HG03342 (cell line): Measurements from ENCODE around the gene DNAH1.

Experiments used
- ATAC-seq: cut with Tn5 transposase; IDR thresholded peaks from one replicate; pipeline ENCODE4 v1.9.1; 2021; ENCODE audit warnings: mild to moderate bottlenecking, moderate library complexity; ENCODE audit not compliant: unreplicated experiment

DNAH1 gene

GRCh38 chr3:52290596-52291507, 25.3 kb upstream of the DNAH1 start:
- ATAC-seq: no peak

- ATAC-seq: no peak
These were observed 24.5 kb upstream of the DNAH1 start for GRCh38 chr3:52291508-52292181.

DNA sequence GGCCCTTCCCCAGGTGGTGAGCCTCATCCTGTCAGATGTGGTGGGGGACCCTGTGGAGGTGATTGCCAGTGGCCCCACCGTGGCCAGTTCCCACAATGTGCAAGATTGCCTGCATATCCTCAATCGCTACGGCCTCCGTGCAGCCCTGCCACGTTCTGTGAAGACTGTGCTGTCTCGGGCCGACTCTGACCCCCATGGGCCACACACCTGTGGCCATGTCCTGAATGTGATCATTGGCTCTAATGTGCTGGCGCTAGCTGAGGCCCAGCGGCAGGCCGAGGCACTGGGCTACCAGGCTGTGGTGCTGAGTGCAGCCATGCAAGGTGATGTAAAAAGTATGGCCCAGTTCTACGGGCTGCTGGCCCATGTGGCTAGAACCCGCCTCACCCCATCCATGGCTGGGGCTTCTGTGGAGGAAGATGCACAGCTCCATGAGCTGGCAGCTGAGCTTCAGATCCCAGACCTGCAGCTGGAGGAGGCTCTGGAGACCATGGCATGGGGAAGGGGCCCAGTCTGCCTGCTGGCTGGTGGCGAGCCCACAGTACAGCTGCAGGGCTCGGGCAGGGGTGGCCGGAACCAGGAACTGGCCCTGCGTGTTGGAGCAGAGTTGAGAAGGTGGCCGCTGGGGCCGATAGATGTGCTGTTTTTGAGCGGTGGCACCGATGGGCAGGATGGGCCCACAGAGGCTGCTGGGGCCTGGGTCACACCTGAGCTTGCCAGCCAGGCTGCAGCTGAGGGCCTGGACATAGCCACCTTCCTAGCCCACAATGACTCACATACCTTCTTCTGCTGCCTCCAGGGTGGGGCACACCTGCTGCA, 23.7 kb upstream of the DNAH1 start:
- no peak for ATAC-seq

DNA sequence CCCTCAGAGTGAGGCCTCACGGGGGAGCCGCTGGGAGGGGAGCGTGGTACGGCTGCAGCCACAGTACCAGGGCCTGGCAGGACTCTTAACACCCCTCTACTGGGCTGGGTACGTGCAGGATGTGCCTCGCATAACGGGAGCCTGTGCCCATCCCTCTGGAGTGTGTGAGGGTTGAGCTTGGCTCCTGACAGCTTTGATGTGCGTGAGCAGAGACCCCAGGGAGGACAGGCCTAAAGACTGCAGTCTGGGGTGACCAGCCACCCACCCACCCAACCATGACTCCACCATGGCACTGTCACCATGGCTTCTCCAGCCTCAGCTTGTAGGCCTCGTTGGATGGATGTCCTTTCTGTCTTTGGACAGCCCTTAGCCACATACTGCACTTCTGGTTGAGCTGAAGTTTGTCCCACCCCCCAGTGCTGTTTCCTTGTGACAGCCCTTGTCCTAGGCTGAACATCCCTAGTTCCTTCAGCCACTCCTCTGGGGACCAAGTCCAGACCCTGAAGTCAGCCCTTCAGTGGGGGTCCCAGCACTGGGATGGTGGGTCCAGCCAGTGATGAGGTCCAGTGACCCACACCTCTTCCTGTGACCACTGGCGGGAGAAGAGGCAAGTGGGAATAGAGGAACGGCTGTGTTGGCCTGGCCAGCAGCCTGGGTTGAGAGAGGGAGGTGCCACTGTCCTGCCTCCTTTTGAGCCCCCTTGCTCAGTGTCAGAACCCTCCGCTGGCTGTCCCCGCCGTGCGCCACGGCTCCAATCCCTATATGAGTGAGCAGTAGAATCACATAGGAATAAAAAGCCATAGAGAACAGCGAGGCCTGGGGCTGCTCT, 22.4 kb upstream of the DNAH1 start:
- ATAC-seq: no peak

- ATAC-seq: no peak
These were observed 21.6 kb upstream of the DNAH1 start for GRCh38 chr3:52294320-52295150.

GRCh38 chr3:52295671-52296208, 20.4 kb upstream of the DNAH1 start:
- ATAC-seq: no peak

DNA sequence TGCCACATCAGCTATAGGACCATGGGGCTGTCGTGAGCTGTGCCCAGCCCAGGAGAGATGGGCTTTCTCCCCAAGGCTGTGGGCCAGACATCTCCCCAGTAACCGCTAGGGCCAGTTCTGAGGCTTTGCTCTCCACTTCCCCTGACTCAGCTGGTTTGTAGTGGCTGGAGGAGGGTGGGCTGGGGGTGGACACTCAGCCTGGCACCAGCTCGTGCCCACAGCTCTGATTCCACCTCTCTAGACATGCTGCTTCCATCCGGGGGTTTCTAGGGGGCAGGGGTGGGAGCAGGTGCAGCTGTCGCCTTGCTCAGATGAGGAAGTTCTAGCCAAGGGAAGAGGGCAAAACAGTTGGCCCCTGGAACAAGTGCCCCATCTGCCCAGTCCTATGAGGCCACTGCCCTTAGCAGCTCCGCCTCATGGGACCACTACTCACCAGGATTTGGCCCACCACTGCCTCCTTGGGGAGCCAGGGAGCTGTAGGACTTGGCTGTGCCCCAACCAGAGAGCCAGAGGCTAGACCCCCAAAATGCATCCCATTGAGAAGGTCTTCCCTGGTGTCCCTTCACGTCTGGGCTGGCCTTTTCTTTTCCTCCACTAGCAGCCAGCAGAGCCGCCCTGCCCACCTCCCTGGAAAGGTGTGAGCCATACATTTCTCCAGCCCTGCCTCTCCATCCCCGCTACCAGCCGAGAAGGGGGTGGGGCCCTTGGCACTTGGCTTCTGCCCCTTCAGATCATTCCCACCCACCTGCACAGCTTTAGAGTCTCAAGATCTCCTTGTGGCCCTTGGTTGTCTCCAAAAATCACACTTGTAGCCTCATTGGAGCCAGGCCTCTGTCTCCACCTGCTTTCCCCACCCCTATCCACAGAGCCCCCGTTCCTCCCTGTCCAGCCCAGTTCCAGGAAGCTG, 18.6 kb upstream of the DNAH1 start:
- no peak for ATAC-seq

GRCh38 chr3:52298149-52299098, 17.7 kb upstream of the DNAH1 start:
- no peak for ATAC-seq

DNA sequence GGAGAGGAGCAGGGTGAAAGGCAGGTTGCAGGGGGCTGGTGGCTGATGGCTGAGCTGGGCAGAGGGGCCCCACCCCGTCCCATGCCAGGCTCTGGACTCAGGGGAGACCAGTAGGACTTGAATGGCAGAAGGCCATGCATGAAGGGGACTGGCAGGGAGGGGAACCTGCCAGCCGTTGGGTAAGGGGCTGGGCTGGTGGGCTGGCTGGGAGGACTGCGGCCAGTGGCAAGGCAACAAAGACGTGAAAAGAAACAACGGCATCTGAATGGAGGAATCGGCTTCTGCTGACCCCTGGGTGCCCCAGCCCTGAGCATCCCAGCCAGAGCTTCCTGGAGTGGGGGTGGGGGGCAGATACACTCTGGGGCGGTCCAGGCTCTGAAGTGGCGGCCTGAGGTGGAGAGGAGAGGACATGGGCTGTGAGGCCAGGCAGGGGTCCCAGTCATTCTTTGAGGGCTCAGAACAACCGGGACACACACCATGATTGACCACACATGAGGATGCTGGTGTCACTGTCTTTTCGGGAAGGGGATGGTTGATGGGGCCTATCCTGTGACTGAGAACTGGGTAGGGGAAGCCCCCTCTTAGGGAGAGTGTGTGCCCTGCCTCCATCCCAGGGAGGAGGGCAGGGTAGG, 16.8 kb upstream of the DNAH1 start:
- ATAC-seq: no peak

DNA sequence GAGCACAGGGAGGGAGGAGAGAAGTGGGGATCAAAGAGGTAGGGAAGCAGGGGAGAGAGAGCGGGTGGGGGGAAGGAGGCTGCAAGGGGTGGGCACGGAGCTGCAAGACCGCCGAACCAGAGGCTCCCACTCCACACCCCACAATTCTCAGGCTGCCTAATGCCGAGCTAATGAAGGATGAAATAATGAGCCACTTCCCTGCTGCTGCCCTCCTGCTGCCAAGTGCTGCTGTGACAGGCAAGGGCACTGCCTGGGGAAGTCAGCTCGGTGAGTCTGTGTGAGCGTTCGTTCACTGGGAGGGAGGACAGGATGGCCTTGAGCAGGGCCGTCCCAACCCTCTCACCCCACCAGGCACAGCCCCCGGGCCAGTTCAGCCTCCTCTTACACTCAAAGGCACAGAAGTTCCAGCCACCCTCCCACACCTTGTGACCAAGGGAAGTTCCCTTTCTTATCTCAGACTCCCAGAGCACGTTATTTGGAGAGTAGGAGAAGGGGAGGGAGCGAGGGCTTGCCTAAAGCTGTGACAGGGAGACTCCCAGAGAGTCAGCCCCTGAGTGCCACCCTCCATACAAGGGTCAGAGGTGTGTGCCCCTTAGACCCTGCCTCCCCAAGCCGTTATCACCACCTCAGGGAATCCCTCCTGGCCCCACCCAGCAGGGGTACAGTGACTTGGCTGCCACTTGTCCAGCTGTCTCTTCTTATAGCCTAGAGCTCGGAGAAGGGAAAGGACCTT, 16.1 kb upstream of the DNAH1 start:
- ATAC-seq: no peak

DNA sequence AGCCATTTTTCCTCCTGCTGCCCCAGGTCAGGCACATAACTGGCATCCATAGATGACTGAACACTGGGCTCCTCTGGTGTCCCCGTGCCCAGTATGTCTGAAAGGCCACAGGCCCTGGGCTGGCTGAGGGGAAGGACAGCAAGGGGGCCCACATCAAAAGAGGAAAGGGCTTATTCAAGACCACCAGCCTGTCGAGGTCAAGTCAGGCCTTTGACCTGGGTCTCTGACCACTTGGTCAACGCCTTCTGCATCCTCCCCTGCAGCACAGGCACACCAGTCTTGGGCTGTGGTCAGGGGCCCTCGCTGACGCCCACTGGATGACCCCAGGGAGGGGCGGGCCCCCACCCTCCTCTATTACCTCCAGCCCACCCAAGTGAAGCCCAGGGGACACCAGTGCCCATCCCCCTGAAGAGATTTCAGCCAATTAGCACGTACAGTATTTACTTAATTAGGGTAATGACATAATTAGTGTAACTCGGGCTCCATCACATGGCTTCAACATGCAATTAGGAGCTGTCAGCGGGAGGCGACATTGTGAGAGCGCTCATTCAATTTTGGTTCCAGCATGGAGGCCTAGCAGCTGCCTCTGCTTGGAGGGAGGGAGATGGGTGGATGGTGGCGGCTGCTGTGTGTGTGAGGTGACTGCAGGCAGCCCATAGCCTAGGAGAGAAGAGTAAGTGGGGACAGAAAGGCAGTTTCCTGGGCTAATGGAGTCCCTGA, 13.5 kb upstream of the DNAH1 start:
- ATAC-seq: no peak

DNA sequence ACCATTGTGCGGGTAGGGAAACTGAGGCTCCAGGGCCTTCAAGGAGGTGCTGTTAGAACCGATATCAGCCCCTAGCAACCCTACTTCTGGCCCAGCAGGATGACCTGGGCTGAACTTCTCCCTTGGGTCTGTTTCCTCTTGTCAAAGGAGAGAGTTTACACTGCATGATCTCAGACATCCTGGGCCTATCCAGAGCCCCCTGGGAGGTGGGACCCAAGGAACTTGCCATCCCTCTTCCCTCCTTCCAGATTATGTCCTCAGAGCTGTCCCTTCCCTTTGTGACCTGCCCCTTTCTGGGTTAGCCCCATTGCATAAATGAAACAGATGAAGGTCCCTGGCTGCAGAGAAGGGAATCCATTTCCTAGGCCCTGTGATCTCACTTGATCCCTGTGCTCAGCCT, 12.3 kb upstream of the DNAH1 start:
- no peak for ATAC-seq

DNA sequence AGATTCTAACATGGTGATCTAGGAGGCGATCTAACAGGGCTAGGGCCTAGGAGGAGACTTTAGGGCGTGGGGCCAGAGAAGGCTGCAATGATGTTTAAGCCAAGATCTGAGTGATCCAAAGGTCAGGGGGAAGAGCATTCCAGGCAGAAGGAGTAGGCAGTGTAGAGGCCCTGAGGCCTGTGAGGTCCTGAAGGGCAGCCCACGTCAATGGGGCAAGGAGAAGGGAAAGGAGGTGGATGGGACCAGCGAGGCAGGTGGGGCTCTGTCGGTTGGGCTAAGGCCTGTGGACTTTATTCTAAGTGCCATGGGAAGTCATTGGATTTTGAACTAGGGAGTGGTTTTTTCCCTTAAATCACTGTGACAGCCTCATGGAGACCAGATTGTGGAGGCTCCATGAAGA, 10.2 kb upstream of the DNAH1 start:
- ATAC-seq: no peak

- ATAC-seq: no peak
These were observed 9.1 kb upstream of the DNAH1 start for GRCh38 chr3:52306978-52307377.

DNA sequence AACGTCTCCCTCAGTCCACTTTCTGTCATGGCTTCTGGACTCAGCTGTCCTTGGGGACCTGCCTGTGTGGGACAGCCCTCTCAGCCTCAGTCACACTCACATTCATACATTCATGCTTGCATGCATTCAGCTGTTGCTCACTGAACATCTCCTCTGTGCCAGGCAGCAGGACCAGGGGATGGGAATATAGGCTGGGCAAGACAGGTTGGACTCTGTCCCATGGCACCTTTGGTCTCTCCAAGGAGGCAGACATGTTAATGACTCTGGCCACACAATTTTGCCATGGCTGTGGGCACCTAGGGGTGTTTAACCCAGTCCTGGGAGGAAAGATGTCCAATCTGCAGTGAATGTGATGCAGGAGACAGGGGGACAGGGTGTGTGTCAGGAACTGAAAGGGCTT, 7.8 kb upstream of the DNAH1 start:
- ATAC-seq: no peak
